HL-60/S4 (cell line): ENCODE data around the gene BCL10.

Experiments
- in situ Hi-C: fragments of 300-500 bp; cut with MboI; formaldehyde crosslinking; loops from 2 replicates; pipeline ENCODE4 v1.14.3; 2022; ENCODE audit warnings: low sequenced_read_pairs

The BCL10 gene

GRCh38 chr1:85276215-85276977, at the start of gene BCL10:
BCL10 (minus strand) TSS chr1:85276632; CDS start chr1:85276352, 280 bp downstream.
- in situ Hi-C loops, result no loop called here

GRCh38 chr1:85325920-85326319, 49.5 kb upstream of the BCL10 start:
- in situ Hi-C loops, result no loop called here

- in situ Hi-C loops, result no loop called here
Observed at GRCh38 chr1:85323770-85324169, 47.3 kb upstream of the BCL10 start.

- in situ Hi-C loops, result no loop called here
Observed at GRCh38 chr1:85322655-85323054, 46.2 kb upstream of the BCL10 start.

GRCh38 chr1:85321237-85321964, 45.0 kb upstream of the BCL10 start:
- in situ Hi-C loops, result no loop called here

- in situ Hi-C loops, result no loop called here
Observed at GRCh38 chr1:85320371-85321131, 44.1 kb upstream of the BCL10 start.

- in situ Hi-C loops, result no loop called here
Observed at GRCh38 chr1:85319931-85320330, 43.5 kb upstream of the BCL10 start.

- in situ Hi-C loops, result no loop called here
Observed at GRCh38 chr1:85319491-85319890, 43.1 kb upstream of the BCL10 start.

- in situ Hi-C loops, result no loop called here
Observed at GRCh38 chr1:85318217-85318616, 41.8 kb upstream of the BCL10 start.

GRCh38 chr1:85317560-85317959, 41.1 kb upstream of the BCL10 start:
- in situ Hi-C loops, result no loop called here

GRCh38 chr1:85316321-85316720, 39.9 kb upstream of the BCL10 start:
- in situ Hi-C loops, result no loop called here

- in situ Hi-C loops, result no loop called here
Observed at GRCh38 chr1:85315789-85316188, 39.4 kb upstream of the BCL10 start.

- in situ Hi-C loops, result no loop called here
Observed at GRCh38 chr1:85314726-85315125, 38.3 kb upstream of the BCL10 start.

- in situ Hi-C loops, result no loop called here
Observed at GRCh38 chr1:85313888-85314696, 37.7 kb upstream of the BCL10 start.

GRCh38 chr1:85311818-85312217, 35.4 kb upstream of the BCL10 start:
- in situ Hi-C loops, result no loop called here

GRCh38 chr1:85308833-85309350, 32.5 kb upstream of the BCL10 start:
- in situ Hi-C loops, result no loop called here

GRCh38 chr1:85307987-85308832, 31.8 kb upstream of the BCL10 start:
- in situ Hi-C loops, result no loop called here

GRCh38 chr1:85306236-85306635, 29.8 kb upstream of the BCL10 start:
- in situ Hi-C loops, result no loop called here

- in situ Hi-C loops, result no loop called here
Observed at GRCh38 chr1:85303440-85304162, 27.2 kb upstream of the BCL10 start.
